HG03432 (cell line): ENCODE measurements around the gene PIH1D2.
"Not testable (repeated sequence)": the region's sequence is repeated elsewhere in the genome, so short reads cannot be mapped to it uniquely, and the experiment has no call there.

Experiments used
- ATAC-seq: cut with Tn5 transposase; IDR thresholded peaks from one replicate; pipeline ENCODE4 v1.9.1; 2021; ENCODE audit warnings: mild to moderate bottlenecking, moderate library complexity; ENCODE audit not compliant: unreplicated experiment

The PIH1D2 gene

DNA sequence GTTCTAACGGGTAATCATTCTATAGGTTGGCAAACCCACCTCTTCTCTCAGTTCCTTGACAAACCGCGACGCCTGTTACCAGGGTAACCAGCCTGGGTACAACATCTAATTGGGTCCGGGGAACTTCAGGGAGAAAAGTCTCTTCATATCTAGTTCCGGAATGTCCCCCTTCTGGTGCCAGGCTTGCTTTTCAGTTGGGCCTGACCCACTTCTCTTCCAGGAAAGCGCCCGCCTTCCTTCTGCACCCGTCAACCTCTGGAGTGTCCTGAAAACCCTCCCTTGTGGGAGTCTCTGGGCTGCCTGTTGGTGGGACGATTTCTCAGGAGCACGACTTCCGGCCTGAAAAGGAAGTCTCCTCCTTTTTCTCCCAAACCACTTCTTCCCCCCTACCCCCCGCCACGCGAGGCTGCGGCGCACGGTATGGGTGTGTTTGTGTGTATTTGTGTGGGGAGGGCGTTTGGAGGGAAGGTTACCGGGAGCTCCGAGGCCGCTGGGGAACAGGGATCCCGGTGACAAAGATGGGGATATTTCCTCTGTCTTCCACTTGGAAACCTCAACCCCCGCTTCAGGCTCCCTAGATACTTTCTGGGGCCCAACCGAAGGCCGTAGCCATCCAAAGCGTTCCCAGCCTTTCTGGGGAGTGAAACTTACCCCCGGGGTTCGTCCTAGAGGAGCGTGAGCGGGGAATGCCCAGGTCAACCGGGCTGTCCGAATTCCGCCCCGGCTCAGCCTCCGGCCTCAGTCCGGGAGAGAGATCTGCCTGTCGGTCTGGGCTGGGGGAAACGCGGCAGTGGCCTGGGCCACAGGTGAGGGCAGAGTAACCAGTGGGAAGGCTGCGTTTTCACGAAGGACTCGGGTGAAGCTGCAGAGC, at the start of gene PIH1D2, which contains the start of gene NKAPD1:
TSS of gene PIH1D2 (minus strand) at position 77 of the 871 bp plus-strand sequence. CDS start 843 bp downstream, outside the sequence.
TSS of gene NKAPD1 (plus strand) at position 359 of the 871 bp plus-strand sequence. CDS start 1,276 bp downstream, outside the sequence.
- ATAC-seq: peak; percentile 85

DNA sequence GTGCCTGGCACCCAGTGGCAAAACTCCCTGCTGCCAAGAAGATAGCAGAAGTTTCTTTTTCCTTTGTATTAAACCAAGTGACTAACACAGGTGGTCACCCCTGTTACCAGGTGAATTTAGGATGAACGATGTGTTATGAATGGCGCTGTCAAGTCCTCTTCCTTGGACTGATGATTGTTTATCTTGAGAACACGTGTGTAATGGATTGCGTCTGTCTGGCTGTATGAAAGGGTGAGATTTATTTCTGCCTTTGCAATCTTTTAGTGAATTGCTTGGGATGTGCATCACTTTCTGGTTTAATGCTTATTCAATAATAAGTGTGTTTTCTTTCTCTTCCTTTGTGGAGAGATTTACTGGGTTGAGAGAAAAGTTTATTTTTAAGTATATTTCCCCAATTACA, 49.3 kb upstream of the PIH1D2 start:
- ATAC-seq: no peak

DNA sequence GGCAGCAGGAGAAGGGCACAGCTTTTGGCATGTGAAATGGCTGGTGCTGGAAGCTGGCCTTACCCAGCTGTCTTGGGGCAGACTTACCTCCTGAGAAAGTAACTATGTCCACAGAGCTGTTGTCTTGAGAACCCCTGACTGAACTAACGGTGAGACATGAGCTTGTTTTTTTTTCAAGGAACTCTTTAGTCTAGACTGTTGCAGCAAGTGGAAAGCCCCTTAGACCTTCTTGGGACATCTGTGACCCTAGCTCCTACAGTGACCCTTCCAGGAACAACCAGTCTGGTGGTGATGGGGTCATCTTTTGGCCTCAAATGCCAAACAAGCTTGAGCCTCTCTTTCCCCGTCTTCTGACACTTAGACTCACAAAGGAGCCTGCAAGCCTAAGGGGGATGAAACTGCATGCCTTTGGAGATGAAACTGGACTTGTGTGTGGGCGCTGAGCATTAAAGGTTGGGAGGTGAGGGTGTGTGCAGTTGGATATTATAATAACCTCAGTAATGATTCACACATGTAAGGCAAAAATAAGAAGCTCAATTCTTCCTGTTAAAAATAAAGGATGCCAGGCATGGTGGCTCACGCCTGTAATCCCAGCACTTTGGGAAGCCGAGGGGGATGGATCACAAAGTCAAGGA, 48.3 kb upstream of the PIH1D2 start:
- ATAC-seq: no peak

DNA sequence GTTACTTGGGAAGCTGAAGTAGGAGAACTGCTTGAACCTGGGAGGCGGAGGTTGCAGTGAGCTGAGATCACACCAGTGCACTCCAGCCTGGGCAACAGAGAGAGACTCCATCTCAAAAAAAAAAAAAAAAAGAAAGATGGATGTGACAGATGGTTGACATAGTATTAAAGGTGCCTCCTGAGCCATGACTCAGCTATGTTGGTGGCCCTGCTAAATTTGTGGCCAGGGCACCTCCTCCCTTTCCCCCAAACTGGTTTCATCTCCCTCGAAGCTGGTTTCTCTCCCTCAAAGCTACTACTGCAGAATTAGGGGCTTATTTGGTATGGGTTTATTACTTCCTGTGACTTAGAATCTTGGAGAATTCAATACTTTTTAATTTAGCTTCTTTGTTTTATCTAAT, 44.4 kb upstream of the PIH1D2 start:
- no peak for ATAC-seq

DNA sequence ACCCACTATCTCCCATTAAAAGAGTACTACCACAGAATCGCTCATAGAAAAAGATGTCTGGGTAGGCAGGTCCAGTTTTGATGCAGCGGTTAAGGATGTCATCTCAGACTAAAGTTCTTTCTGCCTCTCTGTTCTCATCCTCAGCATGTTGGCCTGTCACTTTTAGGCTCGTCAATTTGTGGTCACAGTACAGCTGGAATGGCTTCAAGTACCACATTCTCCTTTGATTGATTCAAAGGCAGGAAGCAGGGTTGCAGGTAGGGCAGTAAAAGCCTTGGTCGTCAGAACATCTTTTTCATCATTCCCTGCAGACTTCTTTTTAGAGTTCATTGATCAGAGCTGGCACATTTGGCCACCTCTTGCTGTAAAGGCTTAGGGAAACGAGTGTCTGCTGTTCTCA, 41.6 kb upstream of the PIH1D2 start:
- ATAC-seq: no peak

DNA sequence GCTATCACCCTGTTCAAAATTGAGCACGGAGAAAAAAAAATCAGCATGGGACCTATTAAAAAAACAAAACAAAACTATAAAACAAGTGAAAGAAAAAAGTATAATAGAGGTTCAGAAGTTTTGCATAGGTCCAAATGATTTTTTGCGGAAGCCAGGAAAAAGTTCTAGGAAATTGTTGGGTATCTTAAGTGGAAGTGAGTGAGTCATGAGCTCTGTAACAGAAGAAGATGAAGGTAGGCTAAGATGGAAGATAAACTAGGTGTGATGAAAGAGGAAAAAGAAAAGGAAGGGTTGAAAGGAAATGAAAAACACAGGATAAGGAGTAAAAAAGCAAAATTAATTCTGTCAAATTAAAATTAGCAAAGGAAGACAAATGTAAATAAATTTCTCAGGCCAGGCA, 40.6 kb upstream of the PIH1D2 start:
- no peak for ATAC-seq

DNA sequence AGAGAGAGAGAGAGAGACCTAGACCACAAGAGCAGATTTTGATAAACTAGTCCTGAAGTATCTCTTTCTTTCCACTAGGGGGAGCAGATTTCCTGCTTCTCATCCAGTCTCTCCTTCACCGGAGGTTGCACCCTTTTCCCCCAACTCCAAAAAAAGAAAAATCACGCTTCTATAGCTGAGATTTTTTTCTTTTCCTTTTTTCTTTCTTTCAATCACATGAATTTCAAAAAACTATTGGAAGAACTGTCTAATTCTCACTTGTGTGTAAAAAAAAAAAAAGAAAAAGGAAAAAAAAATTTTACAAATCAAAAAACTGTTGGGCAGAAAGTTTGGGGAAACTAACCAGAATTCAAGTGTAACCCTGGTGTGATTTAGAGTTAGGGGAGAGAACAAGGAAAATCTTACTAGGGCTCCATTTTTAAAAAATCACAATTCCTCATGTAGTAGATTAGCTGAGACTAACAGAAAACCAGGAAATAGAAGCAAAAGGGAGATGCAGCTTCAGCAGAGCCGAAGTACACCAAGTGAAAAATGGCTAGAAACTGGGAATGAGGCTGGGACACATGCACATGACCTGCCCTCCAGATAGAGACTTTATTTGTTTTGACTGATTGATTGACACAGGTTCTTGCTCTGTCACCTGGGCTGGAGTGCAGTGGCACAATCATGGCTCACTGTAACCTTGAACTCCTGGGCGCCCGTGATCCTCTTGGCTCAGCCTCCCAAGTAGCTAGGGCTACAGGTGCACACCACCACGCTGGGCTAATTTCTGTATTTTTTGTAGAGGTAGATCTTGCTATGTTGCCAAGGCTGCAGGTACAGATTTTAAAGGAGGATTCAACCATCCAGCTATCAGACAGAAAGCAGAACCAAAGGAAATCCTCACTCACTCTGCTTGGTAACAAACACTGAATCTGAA, 40.0 kb upstream of the PIH1D2 start:
- no peak for ATAC-seq

DNA sequence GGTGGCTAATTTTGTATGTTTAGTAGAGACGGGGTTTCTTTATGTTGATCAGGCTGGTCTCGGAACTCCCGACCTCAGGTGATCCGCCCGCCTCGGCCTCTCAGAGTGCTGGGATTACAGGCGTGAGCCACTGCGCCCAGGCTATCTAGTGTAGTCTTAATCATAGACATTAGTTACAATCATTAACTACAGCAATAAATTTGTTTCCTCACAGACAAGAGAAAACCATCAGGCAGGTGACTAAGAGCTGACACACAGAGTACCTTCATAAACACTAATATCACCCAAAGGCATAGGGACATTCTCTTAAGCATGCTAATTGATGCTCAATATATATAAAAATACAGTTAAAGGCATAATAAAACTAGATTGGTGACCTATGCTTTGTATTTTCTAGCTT, 32.3 kb upstream of the PIH1D2 start:
- ATAC-seq: no peak

DNA sequence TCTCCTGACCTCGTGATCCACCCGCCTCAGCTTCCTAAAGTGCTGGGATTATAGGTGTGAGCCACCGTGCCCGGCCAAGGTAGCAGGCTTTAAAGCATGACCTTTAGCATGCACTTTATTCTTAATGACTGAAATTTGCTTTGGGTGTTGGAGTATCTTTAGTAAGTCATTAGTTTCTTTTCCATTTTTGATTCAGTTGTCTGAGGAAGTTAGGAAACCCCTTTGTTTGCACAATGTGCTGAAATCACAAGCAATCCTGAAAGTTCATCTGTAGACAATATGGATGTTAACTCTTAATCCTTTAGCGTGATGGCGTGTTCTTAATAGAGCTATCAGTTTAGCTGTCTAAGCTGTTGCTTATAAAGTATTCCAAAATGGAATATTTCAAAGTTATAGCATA, 29.6 kb upstream of the PIH1D2 start:
- no peak for ATAC-seq

- ATAC-seq: no peak
Observed at GRCh38 chr11:112100462-112100861, 26.6 kb upstream of the PIH1D2 start.

GRCh38 chr11:112097734-112098528, 24.1 kb upstream of the PIH1D2 start:
- no peak for ATAC-seq

GRCh38 chr11:112096194-112096593, 22.4 kb upstream of the PIH1D2 start:
- ATAC-seq: no peak

- not testable (repeated sequence) for ATAC-seq
Observed at GRCh38 chr11:112095302-112095701, 21.5 kb upstream of the PIH1D2 start.

GRCh38 chr11:112087212-112087611, 13.4 kb upstream of the PIH1D2 start:
- ATAC-seq: no peak

GRCh38 chr11:112086422-112087191, 12.8 kb upstream of the PIH1D2 start, which contains the start of the genes SDHD and TIMM8B:
Gene SDHD (plus strand): TSS chr11:112086873. CDS start chr11:112086908, 35 bp downstream.
Gene TIMM8B (minus strand): TSS chr11:112086756. CDS start chr11:112086723, 33 bp downstream.
- peak; percentile 89 for ATAC-seq

- ATAC-seq: peak; percentile 37
Observed at GRCh38 chr11:112085822-112086421, 12.1 kb upstream of the PIH1D2 start.

- no peak for ATAC-seq
Observed at GRCh38 chr11:112082729-112083128, 8.9 kb upstream of the PIH1D2 start.

DNA sequence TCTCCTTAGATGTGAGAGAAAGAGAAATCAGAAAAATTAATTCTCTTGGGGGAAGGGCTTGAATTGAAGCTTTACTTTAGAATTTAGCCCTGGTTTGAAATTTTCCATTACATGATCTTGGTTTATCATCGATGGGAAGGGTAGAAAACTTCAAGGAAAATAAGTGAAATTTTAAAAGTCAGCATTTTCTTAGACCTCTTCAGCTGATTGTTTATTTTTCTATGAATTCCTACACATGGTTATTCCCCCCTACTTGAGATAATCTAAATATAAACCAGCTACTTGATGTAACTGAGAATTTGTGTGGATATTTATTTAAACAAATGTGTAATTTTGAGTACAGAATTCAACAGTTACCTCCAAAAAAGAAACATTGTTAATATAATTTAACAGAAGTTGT, 10.9 kb downstream of the PIH1D2 start:
- ATAC-seq: no peak

GRCh38 chr11:112058103-112058502, 15.7 kb downstream of the PIH1D2 start:
- ATAC-seq: no peak
